ENCODE data around the gene SLC30A5.

DNA sequence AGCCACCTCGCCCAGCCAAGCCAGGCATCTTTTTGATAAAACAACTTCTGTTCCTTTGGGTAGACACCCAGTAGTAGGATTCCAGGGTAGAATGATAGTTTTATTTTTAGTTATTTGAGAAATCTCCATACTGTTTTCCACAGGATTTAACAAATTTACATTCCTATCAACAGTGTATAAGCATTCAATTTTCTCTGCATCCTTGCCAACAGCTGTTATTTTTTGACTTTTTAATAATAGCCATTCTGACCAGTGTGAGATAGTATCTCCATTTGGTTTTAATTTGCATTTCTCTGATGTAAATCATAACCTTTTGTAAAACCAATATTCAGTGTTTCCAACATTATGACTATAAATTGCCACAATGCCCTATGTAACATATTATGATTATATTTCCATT lies 45.0 kb downstream of the SLC30A5 start:
- TF ChIP-seq, protein P1, sequence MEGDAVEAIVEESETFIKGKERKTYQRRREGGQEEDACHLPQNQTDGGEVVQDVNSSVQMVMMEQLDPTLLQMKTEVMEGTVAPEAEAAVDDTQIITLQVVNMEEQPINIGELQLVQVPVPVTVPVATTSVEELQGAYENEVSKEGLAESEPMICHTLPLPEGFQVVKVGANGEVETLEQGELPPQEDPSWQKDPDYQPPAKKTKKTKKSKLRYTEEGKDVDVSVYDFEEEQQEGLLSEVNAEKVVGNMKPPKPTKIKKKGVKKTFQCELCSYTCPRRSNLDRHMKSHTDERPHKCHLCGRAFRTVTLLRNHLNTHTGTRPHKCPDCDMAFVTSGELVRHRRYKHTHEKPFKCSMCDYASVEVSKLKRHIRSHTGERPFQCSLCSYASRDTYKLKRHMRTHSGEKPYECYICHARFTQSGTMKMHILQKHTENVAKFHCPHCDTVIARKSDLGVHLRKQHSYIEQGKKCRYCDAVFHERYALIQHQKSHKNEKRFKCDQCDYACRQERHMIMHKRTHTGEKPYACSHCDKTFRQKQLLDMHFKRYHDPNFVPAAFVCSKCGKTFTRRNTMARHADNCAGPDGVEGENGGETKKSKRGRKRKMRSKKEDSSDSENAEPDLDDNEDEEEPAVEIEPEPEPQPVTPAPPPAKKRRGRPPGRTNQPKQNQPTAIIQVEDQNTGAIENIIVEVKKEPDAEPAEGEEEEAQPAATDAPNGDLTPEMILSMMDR (IDR thresholded peaks at IDR 0.05), result no peak
- no peak for TF ChIP-seq EZH2 (IDR thresholded peaks at IDR 0.05)

All from neural progenitor cell (in vitro differentiated cells).